Stimulated activated CD4-positive, alpha-beta T cell treated with anti-CD3 and anti-CD28 coated beads, Interleukin-1b, Interleukin-23, amount 100 ng/mL, for 4 hours (primary cell): ENCODE measurements around the gene ESRRA.

Experiments
- DNase-seq, 2 donors: peaks; one replicate each; pipeline ENCODE4 v3.0.0-alpha.2; 2020; ENCODE audit warnings: low read depth in 2 of 2

ESRRA gene

DNA sequence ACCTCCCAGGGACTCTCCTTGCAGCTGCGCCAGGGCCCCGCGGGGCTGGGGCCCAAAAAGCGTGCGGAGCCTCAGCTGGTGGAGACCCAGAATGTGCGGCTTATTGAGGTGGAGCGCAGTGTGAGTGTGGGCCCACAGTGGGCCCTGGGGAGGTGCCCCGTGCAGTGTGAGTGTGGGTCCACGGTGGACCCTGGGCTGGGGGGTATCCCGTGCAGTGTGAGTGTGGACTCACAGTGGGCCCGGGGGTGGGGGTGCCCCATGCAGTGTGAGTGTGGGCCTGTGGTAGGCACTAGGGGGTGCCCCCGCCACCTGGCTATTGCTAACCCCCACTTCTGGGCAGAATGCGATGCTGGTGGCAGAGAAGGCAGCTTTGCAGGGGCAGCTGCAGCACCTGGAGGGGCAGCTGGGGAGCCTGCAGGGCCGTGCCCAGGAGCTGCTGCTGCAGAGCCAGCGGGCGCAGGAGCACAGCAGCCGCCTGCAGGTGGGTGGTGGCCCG lies 45.9 kb downstream of the ESRRA start:
- DNase-seq, result no peak

DNA sequence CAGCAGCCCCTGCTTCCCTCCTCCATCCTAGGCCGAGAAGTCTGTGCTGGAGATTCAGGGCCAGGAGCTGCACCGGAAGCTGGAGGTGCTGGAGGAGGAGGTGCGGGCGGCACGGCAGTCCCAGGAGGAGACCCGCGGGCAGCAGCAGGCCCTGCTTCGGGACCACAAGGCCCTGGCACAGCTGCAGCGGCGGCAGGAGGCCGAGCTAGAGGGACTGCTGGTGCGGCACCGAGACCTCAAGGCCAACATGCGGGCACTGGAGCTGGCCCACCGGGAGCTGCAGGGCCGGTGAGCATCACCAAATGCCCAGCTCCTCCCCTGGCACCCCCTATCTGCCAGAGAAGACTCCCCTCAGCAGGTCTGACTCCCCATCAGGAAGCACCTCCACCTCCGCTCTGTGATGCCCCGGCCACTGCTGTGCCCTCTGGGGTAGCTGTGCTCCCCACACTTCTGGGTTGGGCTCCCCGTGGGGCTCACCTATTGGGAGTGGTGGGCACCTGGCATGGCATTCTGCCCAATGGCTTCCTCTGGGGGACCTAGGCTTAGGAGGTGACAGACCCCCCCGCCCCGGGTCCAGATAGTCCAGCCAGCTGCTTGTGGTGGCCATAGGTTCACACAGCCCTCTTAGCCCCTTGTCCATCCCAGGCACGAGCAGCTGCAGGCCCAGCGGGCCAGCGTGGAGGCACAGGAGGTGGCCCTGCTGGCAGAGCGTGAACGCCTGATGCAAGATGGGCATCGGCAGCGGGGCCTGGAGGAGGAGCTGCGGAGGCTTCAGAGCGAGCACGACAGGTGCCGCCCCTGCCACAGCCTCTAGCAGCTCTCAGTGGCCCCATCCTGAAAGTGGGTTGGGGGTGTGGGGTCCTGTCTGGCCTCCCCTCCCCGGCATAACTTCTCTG lies 47.0 kb downstream of the ESRRA start:
- DNase-seq, result no peak

DNA sequence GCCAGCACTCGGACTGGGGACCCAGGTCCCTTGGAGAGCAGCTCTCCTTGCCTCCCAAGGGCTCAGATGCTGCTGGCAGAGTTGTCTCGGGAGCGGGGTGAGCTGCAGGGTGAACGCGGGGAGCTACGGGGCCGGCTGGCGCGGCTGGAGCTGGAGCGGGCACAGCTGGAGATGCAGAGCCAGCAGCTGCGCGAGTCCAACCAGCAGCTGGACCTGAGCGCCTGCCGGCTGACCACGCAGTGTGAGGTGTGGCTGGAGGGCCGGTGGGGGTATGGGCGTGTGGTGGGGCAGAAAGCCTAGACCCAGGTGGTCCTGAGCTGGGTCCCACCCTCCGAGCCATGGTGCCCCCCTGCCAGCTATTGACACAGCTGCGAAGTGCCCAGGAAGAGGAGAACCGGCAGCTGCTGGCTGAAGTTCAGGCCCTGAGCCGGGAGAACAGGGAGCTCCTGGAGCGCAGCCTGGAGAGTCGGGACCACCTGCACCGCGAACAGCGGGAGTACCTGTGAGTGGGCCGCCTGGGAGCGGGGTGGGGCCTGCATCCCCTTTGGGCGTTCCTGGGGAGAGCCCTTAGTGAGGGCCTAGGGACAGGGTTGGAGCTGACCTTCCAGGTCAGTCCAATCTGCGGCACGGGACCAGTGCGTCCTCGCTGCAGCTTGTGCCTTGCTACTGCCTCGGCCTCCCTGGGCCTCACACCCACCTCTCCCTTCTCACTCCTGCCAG lies 47.8 kb downstream of the ESRRA start:
- no peak for DNase-seq

DNA sequence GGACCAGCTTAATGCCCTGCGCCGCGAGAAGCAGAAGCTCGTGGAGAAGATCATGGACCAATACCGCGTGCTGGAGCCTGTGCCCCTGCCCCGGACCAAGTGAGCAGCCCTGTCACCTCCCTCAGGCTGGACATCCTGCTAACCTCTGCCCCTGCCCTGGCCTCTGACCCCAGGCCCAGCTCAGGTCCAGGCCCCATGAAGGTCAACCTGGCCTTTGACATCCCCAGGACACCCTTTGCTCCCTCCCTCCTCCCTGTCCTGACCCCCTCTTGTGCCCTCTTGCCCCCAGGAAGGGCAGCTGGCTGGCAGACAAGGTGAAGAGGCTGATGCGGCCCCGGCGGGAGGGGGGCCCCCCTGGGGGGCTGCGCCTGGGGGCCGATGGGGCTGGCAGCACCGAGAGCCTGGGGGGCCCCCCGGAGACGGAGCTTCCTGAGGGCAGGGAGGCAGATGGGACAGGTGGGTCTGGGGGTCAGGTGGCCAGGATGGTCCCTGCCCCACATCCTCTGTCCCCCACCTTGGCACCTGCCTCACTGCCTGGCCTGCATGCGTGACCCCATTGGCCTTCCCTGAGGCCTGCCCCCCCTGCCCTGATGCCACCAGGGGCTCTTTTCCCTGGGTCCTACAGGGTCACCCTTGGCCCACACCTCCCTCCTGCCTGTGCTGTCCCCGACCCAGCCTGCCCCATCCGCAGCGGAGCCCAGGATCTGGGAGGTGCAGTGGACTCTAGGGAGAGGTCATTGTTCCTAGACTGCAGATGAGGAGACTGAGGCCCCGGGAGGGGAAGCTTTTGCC lies 48.6 kb downstream of the ESRRA start:
- no peak for DNase-seq

DNA sequence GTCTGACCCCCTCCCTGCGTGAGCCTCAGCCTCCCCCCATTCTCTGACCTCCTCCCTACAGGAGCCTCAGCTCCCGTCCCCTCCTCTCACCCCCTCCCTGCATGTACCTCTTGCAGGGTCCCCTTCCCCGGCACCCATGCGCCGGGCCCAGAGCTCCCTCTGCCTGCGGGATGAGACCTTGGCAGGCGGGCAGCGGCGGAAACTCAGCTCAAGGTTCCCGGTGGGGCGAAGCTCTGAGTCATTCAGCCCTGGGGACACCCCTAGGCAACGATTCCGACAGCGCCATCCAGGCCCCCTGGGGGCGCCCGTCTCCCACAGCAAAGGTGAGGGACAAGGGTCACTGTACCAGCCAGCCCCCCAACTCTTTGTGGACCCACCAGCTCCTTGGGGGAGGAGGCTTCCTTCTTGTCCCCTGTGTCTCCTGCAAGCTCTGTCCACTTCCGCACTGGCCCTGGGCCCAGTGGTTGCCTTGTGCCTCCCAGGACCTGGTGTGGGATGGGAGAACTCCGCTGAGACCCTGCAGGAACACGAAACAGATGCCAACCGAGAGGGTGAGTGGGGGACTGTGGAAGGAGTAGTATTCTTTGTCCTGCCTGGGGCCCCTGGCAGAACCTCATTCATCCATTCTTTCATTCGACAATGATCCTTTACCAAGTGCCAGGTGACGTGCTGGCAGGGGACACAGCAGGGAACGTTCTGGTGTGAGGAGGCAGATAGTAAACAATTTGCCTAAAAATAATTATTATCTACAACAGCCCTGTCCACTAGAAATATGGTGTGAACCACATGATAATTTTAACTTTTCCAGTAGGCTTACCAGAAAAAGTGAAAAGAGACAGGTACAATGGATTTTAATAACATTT lies 50.0 kb downstream of the ESRRA start:
- DNase-seq, result no peak

DNA sequence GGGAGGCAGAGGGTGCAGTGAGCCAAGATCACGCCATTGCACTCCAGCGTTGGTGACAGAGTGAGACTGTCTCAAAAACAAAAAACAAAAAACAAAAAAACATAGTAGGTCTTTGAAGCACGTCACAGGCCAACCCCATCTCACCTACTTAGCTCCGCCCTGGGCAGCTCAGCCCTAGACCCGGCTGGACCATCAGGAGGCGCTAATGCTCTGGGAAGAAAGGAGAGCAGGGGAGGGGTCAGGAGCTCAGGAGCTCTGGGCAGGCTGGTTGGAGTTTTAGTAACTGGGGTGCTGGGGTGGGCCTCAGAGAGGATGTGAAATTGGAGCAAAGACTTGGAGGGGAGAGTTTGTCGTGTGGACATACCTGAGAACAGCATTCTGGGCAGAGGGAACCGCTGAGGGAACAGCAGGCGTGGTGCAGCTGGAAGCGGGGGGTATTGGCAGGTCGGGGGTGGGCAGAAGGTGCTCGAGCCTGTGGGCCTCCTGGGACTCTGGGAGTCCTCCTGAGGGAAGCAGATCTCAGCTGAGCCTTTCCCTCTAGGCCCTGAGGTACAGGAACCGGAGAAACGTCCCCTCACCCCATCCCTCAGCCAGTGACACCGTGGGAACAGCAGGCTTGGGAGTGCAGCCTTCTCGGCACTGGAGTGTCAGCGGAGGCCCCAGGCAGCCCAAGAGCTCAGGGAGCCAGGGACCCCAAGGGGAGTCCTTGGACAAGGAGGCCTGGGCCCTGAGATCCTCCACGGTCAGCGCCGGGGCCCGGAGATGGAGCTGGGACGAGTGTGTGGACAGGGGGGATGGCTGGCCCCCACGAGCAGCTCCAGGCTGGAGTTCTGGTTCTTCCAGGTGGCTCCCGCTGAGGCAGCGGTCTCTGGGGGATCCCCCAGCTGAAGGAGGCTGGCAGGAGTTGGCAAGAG lies 51.4 kb downstream of the ESRRA start:
- no peak for DNase-seq

DNA sequence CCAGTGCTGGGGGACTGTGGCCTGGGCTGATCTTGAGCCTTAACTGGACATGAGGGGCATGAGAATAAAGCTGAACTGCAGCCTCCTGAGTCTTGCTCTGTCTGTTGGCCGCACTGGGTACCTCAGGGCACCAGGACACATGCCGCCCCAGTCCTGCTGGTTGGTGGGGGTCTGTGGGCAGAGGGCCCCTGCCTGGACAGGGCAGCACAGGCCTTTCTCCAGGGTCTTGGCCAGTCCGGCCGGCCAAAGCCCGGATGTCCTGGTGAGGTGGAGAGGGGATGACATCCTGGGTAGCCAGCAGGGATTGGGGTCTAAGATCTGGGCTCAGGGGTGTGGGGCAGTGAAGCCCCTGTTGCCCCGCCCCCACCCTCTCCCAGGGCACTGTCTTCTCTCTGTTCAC lies 52.1 kb downstream of the ESRRA start:
- DNase-seq, result no peak

DNA sequence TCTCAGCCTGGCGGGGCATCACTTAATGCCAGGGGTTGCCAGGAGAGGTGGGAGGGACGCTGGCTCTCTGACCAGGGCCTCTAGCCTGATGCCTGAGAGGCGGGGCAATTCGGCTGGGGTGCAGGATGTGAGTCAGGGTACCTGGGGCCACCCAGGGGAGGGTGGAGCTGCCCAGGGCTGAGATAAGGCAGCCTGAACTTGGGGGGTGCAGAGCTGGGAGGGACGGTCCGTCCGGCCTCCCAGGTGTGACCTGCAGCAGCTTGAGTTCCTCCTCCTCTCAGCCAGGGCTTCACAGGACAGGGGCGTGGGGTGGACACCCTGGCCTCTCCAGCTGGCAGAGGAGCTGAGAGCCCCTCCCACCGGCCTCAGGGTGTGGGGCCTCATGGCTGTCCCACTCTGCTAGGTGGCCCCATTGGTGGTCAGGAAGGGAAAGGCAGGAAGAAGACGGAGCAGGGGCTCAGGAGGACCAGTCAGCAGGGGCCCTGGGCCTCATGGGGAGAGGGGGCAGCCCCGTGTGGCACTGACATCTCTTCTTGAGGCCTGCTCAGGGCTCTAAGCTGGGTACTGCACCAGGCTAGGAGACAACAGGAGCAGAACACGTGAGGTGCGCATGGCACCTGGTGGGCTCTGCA lies 52.7 kb downstream of the ESRRA start:
- DNase-seq, result peak in 1 of 2 donors; percentile 32

DNA sequence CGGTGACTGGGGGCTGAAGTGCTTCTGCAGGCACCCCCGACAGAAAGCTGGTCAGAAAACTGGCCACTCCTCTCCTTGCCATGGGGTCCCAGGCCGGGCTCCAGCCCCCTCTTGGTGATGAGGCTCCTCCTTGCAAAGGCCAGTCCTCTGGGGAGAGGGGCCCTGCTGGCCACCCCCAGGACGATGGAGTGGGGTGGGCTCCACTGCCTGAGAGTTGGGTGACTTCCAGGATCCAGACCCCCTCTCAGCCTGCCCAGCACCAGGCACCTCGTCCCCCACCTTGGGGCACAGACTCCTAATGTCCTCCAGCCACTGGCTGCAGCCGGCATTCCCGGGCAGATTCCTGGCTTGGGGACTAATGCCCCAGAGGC lies 53.2 kb downstream of the ESRRA start:
- no peak for DNase-seq

DNA sequence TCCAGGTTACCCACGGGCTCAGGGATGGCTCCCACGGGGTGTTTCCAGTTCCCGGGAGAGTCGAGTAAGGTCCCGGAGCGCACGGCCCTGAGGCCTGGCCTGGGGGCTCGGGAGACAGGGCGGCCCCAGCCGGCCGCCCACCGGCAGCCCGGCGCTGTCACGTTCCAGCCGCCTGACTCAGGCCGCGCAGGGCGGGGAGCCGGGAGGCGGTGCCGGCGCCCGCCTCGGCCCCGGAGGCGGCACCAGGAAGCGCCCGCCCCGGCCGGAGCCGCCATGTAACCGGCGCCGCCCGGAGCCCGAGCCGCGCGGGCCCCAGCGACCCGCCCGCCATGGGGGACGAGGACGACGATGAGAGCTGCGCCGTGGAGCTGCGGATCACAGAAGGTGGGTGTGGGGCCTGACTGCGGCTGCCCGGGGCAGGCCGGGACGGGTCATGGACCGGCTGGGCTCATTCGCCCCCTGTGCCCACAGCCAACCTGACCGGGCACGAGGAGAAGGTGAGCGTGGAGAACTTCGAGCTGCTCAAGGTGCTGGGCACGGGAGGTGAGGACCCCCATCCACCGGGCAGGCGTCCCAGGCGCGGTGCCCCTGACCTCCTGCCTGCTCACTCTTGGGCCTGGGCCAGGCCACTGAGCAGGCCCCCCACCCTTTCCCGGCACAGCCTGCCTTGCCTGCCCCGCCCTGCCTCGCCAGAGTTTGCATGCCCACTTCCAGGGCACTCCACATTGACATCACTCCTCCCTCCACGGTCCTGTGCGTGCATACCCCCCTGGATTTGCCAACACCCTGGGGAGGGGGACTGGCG lies 53.8 kb downstream of the ESRRA start, which contains the start of gene RPS6KA4:
Gene RPS6KA4 (plus strand): TSS at position 256 of the 805 bp plus-strand sequence. CDS start 74 bp downstream, at position 330.
- peak; percentile 37 to 60 for DNase-seq

DNA sequence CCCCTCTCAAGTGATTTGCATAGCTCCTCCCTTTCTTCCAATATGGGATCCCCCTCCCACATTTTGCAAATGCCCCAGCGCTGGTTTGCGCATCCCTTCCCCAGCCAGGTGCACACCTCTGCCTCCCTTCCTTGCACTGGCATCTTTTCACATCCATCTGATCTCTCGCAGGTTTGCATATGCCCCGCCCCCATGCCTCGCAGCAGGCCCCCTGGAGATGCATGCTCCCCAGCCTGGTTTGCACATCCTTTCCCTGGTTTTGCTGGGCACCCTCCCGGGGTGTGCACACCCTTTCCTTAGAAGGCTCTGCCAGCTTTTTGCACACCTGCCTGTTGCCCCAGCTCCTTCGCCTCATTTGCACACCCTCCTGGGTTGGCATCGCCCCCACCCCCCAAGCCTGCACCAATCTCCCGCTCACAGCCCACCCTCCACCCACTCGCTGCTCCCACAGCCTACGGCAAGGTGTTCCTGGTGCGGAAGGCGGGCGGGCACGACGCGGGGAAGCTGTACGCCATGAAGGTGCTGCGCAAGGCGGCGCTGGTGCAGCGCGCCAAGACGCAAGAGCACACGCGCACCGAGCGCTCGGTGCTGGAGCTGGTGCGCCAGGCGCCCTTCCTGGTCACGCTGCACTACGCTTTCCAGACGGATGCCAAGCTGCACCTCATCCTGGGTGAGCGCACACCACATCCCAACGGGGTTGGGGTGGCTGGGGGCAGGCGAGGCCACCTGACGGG lies 54.6 kb downstream of the ESRRA start:
- no peak for DNase-seq

DNA sequence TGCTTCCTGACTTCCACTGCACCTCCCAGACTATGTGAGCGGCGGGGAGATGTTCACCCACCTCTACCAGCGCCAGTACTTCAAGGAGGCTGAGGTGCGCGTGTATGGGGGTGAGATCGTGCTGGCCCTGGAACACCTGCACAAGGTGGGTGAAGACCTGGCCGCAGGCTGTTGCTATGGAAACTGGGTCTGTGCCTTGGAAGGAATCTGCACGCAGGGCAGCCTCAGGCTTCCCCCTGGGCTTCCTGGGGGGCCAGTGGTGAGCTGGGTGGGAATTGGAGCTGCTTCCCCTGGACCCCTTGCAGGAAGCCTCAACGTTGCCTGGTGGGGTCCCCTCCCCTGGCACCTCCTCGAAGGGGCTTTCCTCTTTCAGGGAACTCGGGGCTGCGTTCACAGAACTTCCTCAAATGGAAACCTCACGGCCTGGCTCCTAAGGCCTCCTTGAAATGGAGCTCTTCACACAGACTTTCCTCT lies 55.2 kb downstream of the ESRRA start:
- no peak for DNase-seq

DNA sequence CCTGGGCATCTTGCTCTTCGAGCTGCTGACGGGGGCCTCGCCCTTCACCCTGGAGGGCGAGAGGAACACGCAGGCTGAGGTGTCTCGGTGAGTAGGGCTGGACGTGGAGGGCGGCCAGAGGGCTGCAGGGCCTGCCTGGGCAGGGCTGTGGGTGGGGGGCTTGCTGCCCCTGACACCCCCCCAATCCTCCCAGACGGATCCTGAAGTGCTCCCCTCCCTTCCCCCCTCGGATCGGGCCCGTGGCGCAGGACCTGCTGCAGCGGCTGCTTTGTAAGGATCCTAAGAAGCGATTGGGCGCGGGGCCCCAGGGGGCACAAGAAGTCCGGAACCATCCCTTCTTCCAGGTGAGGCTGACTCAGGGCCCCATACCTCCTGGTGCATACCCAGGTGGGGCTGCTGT lies 56.3 kb downstream of the ESRRA start:
- DNase-seq, result no peak

DNA sequence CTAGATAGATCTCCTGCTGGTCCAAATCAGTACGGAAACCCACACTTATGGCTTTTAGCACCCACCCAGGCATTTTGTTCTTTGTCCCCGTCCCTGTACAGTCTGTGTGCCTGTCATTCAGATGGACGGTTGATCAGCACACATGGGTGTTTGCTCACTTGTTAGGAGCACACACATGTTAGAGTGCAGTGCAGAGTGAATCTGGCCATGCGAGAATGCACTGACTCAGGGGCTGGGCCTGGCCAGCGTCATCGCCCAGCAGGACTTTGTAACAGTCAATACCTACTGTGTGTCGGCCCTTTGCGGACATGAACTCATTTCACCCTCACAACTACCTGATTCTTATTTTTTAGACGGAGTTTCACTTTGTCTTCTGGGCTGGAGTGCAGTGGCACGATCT lies 57.0 kb downstream of the ESRRA start:
- no peak for DNase-seq

DNA sequence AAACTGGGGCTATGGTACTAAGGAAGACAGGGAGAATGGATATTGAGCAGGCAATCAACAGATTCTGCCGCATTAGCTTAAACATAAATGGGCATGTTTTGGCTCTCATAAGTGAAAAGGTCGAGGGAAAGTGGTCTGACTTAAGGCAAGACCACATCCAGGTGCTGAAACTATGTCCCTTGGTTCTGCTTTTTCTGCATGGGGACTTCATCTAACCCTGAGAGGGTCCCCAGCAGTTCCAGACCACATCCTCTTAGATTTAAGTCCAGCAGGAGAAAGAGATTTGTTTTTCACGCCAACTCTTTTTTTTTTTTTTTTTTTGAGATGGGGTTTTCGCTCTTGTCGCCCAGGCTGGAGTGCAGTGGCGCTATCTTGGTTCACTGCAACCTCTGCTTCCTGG lies 59.1 kb downstream of the ESRRA start:
- DNase-seq, result no peak

DNA sequence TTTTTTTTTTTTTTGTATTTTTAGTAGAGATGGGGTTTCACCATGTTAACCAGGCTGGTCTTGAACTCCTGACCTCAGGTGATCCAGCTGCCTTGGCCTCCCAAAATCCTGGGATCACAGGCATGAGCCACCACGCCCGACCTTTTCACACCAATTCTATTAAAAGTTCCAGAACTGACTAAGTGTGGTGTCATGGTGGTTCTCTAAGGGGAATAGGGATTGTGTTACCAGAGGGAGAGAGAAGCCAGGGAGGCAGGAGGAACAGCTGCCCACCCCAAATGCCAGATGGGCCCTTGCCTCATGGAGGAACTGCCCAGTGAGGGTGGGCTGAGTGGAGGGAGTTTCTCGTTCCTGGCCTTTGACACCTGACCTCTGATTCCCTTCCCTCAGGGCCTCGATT lies 59.6 kb downstream of the ESRRA start:
- no peak for DNase-seq
